ENCODE data around the gene CREB3L4.

The CREB3L4 gene

GRCh38 chr1:153939476-153939875, 28.2 kb upstream of the CREB3L4 start (continued):
- no peak for TF ChIP-seq ZNF544 (tag by site-specific recombination; IDR thresholded peaks at IDR 0.05)

GRCh38 chr1:153940756-153941155, 26.9 kb upstream of the CREB3L4 start:
- Histone ChIP-seq H3K4me1 (ENCODE audit: control insufficient read depth, insufficient read depth, low read length) (no peaks in the 10 kb centered on the region), H3K9me3 (ENCODE audit: control insufficient read depth, insufficient read depth, low read depth, low read length) (no peaks in the 10 kb centered on the region), H3K36me3 (ENCODE audit: control insufficient read depth in 2 of 2, insufficient read depth in 1 of 2, low read length in 2 of 2) (peaks cover 4 to 76% of the 10 kb centered on the region in 2 experiments; a peak in 1 of 3 replicates), H3K27ac (ENCODE audit: extremely low read depth, low read depth, low read length) (no peak overlapping the region), H3K4me3 (ENCODE audit: low read depth, low read length) (no peak overlapping the region)
- CTCF ChIA-PET = interaction anchor here (0.9 kb wide), 1 partner anchor 11 kb away, joined by 3 read pairs; no protein-coding TSS in a partner anchor
- TF ChIP-seq ZNF26 (tag by site-specific recombination; IDR thresholded peaks at IDR 0.05) (no peak), ZNF623 (tag by site-specific recombination; IDR thresholded peaks at IDR 0.05) (no peak), ZNF624 (tag by site-specific recombination; IDR thresholded peaks at IDR 0.05) (no peak), KLF9 (tag by site-specific recombination; IDR thresholded peaks at IDR 0.05; ENCODE audit: low read depth) (no peak), HIC1 (tag by site-specific recombination; IDR thresholded peaks at IDR 0.05) (no peak), ZNF37A (tag by site-specific recombination; IDR thresholded peaks at IDR 0.05) (no peak), ZNF311 (tag by site-specific recombination; IDR thresholded peaks at IDR 0.05; ENCODE audit: borderline replicate concordance) (no peak), OVOL3 (tag by site-specific recombination; IDR thresholded peaks at IDR 0.05) (no peak), ZNF175 (tag by site-specific recombination; IDR thresholded peaks at IDR 0.05) (no peak), ZNF2 (tag by site-specific recombination; IDR thresholded peaks at IDR 0.05) (no peak), ZNF362 (tag by site-specific recombination; IDR thresholded peaks at IDR 0.05) (no peak), ZBTB21 (tag by site-specific recombination; IDR thresholded peaks at IDR 0.05) (no peak), KLF8 (tag by site-specific recombination; IDR thresholded peaks at IDR 0.05) (no peak), ZNF350 (tag by site-specific recombination; IDR thresholded peaks at IDR 0.05) (no peak), ZNF585B (tag by site-specific recombination; IDR thresholded peaks at IDR 0.05) (no peak), PRDM2 (tag by site-specific recombination; IDR thresholded peaks at IDR 0.05; ENCODE audit: borderline replicate concordance) (no peak), ZNF473 (tag by site-specific recombination; IDR thresholded peaks at IDR 0.05) (no peak), ZBTB48 (tag by site-specific recombination; IDR thresholded peaks at IDR 0.05) (no peak)
- POLR2A ChIA-PET = interaction anchor here (0.6 to 2.0 kb wide), 2 partner anchors 27 to 157 kb away, joined by 3 to 7 read pairs; partner anchors contain the start of gene CREB3L4

Data from HEK293 (cell line).